Nephron progenitor cell (in vitro differentiated cells): ENCODE data around the gene ZCCHC3.
A peak's percentile ranks its signal among the peaks of the same experiment; 100 is the strongest.

Experiments used
- DNase-seq: peaks from one replicate; pipeline ENCODE4 v3.0.0; 2021
- H3K27ac Mint-ChIP-seq: 2 replicates; pipeline ENCODE4 v1.8.0; 2021; ENCODE audit warnings: mild to moderate bottlenecking, moderate library complexity, mixed read lengths
- H3K27me3 Mint-ChIP-seq: 2 replicates; pipeline ENCODE4 v1.8.0; 2021; ENCODE audit warnings: mild to moderate bottlenecking, low read depth, mixed read lengths; ENCODE audit not compliant: poor library complexity
- H3K36me3 Mint-ChIP-seq: 2 replicates; pipeline ENCODE4 v1.8.0; 2021; ENCODE audit warnings: low read depth, mixed read lengths
- H3K4me1 Mint-ChIP-seq: 2 replicates; pipeline ENCODE4 v1.8.0; 2021; ENCODE audit warnings: mixed read lengths
- H3K4me3 Mint-ChIP-seq: 2 replicates; pipeline ENCODE4 v1.8.0; 2021; ENCODE audit warnings: mild to moderate bottlenecking, moderate library complexity, mixed read lengths
- H3K9me3 Mint-ChIP-seq: 2 replicates; pipeline ENCODE4 v1.8.0; 2021; ENCODE audit warnings: mild to moderate bottlenecking, moderate library complexity, mixed read lengths
- TF ChIP-seq, protein P1 (sequence below): fragments of 200-600 bp; sonication (generic); IDR thresholded peaks from 2 replicates; pipeline ENCODE4 v1.5.0; 2021; ENCODE audit warnings: antibody characterized with exemption

Gene ZCCHC3

DNA sequence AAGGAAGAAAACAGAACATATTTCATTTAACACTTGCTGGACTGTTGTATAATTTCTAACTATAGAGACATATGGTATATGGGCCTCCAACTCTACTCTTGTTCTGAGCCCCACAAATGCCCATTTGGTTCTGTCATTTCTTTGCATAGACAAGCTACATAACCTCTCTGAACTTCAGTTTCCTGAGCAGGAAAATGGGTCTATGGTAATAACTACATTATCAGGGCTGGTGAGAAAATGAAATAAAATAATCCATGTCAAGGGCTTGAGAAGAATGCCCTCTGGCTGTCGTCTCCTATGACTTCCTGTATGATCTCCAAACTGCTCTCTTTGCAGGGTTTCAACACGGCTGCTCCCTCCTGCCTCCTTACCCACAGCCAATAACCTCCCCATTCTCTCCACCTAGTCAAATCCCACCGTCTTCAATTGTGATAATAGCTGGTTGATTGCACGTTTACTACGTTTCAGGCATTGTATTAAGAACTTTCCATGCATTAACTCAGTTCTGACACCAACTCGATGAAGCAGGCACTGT is 12.0 kb downstream of the ZCCHC3 start:
- peak overlapping the region; percentile 99 for H3K27ac Mint-ChIP-seq
- peak overlapping the region; percentile 88 for H3K4me3 Mint-ChIP-seq
- no peak for DNase-seq
- peaks cover 73% of the 10 kb centered on the region for H3K4me1 Mint-ChIP-seq
- H3K27me3 Mint-ChIP-seq, result no peaks in the 10 kb centered on the region
- TF ChIP-seq, protein P1, sequence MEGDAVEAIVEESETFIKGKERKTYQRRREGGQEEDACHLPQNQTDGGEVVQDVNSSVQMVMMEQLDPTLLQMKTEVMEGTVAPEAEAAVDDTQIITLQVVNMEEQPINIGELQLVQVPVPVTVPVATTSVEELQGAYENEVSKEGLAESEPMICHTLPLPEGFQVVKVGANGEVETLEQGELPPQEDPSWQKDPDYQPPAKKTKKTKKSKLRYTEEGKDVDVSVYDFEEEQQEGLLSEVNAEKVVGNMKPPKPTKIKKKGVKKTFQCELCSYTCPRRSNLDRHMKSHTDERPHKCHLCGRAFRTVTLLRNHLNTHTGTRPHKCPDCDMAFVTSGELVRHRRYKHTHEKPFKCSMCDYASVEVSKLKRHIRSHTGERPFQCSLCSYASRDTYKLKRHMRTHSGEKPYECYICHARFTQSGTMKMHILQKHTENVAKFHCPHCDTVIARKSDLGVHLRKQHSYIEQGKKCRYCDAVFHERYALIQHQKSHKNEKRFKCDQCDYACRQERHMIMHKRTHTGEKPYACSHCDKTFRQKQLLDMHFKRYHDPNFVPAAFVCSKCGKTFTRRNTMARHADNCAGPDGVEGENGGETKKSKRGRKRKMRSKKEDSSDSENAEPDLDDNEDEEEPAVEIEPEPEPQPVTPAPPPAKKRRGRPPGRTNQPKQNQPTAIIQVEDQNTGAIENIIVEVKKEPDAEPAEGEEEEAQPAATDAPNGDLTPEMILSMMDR, result no peak
- no peaks in the 10 kb centered on the region for H3K9me3 Mint-ChIP-seq
- peaks cover 13% of the 10 kb centered on the region for H3K36me3 Mint-ChIP-seq

DNA sequence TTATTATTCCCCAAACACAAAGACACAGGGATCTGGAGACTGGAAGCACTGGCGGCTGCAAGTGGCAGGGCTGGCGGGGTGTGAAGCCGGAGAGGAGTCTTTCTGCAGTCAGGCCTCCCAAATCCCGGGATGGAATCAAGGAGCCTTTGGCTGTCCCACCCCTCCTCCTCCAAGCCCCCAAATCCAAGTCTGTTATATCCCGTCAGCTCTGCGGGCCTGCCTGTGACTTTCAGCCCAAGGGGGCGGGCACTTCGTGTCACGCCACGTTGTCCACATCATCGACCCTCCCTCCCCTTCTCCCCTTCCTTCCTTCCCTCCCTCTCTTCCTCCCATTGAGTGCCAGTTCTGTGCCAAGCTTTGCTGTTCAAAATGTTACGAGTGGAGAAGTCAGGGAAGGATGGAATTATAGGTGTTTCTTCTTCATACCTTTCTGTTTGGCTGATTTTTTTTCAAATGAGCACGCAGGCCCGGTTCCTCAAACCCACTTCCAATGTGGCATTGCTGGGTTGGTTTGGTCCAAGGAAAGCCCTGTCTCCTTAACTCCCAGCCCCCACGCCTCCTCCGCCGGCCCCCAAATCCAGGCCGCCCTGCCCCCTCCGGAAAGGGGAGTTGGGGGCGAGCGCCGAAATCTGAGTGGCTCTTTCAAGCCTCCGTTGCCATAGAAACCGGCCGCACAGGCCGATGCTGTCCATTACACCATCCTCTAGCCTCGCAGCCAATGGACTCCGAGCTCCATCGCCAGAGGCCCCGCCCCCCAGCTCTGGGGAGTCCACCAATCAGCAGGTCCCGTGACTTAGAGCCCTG is 12.7 kb downstream of the ZCCHC3 start:
- peak overlapping the region; percentile 88 for H3K4me3 Mint-ChIP-seq
- H3K27ac Mint-ChIP-seq, result peak overlapping the region; percentile 99
- no peaks in the 10 kb centered on the region for H3K9me3 Mint-ChIP-seq
- no peaks in the 10 kb centered on the region for H3K27me3 Mint-ChIP-seq
- H3K4me1 Mint-ChIP-seq, result peaks cover 69% of the 10 kb centered on the region
- H3K36me3 Mint-ChIP-seq, result peaks cover 9% of the 10 kb centered on the region
- TF ChIP-seq, protein P1, result no peak
- DNase-seq, result peak; percentile 99

- peaks cover 64% of the 10 kb centered on the region for H3K4me1 Mint-ChIP-seq
- H3K4me3 Mint-ChIP-seq, result peak overlapping the region; percentile 88
- no peak for DNase-seq
- no peaks in the 10 kb centered on the region for H3K9me3 Mint-ChIP-seq
- H3K36me3 Mint-ChIP-seq, result peaks cover 8% of the 10 kb centered on the region
- TF ChIP-seq, protein P1, result no peak
- H3K27me3 Mint-ChIP-seq, result no peaks in the 10 kb centered on the region
- peak overlapping the region; percentile 99 for H3K27ac Mint-ChIP-seq
Observed at GRCh38 chr20:310645-311044, 13.3 kb downstream of the ZCCHC3 start.

GRCh38 chr20:311609-312008 is 14.2 kb downstream of the ZCCHC3 start:
- H3K4me3 Mint-ChIP-seq, result peak overlapping the region; percentile 65
- H3K27me3 Mint-ChIP-seq, result no peaks in the 10 kb centered on the region
- H3K9me3 Mint-ChIP-seq, result no peaks in the 10 kb centered on the region
- peaks cover 56% of the 10 kb centered on the region for H3K4me1 Mint-ChIP-seq
- TF ChIP-seq, protein P1, result no peak
- peak overlapping the region; percentile 88 for H3K27ac Mint-ChIP-seq
- H3K36me3 Mint-ChIP-seq, result peaks cover 10% of the 10 kb centered on the region
- DNase-seq, result no peak

DNA sequence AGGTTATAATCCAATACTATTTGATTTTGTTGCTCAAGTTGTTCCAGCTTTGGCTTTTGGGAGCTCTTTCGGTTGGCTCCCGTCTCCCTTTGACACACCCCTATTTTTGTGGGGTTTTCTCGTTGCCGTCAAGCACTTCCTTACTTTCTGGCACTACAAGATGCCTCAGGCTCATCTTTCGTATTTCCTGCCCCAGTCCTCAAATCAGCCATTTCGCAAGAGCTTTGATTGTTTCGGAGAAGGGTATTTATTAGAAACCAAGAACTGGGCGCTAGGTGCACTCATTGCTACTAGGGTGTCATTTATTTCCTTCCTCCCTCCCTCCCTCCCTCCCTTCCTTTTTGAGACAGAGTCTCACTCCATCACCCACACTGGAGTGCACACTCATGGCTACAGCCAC is 14.7 kb downstream of the ZCCHC3 start:
- Mint-ChIP-seq H3K36me3 (peaks cover 15% of the 10 kb centered on the region), H3K4me3 (no peak overlapping the region), H3K4me1 (peaks cover 54% of the 10 kb centered on the region), H3K27me3 (peaks cover 2% of the 10 kb centered on the region), H3K27ac (peak overlapping the region; percentile 53), H3K9me3 (no peaks in the 10 kb centered on the region)
- DNase-seq, result no peak
- TF ChIP-seq, protein P1, result no peak
